H1 (cell line): ENCODE results near the gene PTGIR. TPM values are rescaled to one million over a fixed set of nuclear protein-coding genes. Genes with fewer than 3 reads are reported as not detected.

Experiments
- CTCF ChIA-PET: fragments of 300-600 bp; sonication (Branson Sonifier 250); formaldehyde crosslinking; loops from one replicate; lab custom pipeline; 2021; ENCODE audit not compliant: partially characterized antibody; lab: Charles Lee
- POLR2A ChIA-PET: fragments of 300-600 bp; sonication (Branson Sonifier 250); formaldehyde crosslinking; loops from one replicate; lab custom pipeline; 2021; ENCODE audit warnings: inconsistent platforms; ENCODE audit not compliant: partially characterized antibody; lab: Charles Lee
- DNase-seq, 2 experiments: peaks; one replicate each; pipeline versions ENCODE4 v3.0.0 to v3.0.0-alpha.2; 2010 to 2022; ENCODE audit warnings: low spot score in 2 of 2, low read depth in 1 of 2, mixed read lengths in 1 of 2
- FAIRE-seq: peaks from 2 replicates; lab custom pipeline; 2011; peaks lifted over from hg19 to GRCh38; lab: Jason Lieb, UNC
- H2AFZ ChIP-seq: 2 replicates; pipeline ENCODE4 v1.8.1; 2012; ENCODE audit warnings: low read length, inconsistent platforms
- H2AK5ac ChIP-seq: 2 replicates; pipeline ENCODE4 v1.6.1; 2013; ENCODE audit warnings: low read depth, low read length
- H2BK120ac ChIP-seq: replicated peaks from 2 replicates; pipeline ENCODE3; 2013; ENCODE audit warnings: low read depth, low read length, inconsistent platforms
- H2BK12ac ChIP-seq: 2 replicates; pipeline ENCODE4 v1.6.1; 2013; ENCODE audit warnings: low read depth, low read length
- H2BK15ac ChIP-seq: 2 replicates; pipeline ENCODE4 v1.6.1; 2013; ENCODE audit warnings: low read length
- H2BK20ac ChIP-seq: 2 replicates; pipeline ENCODE4 v1.6.1; 2013; ENCODE audit warnings: low read length
- H2BK5ac ChIP-seq: 2 replicates; pipeline ENCODE4 v1.6.1; 2013; ENCODE audit warnings: low read depth, low read length
- H3K14ac ChIP-seq: 2 replicates; pipeline ENCODE4 v1.6.1; 2013; ENCODE audit warnings: inconsistent platforms; ENCODE audit not compliant: insufficient read length
- H3K18ac ChIP-seq: 2 replicates; pipeline ENCODE4 v1.6.1; 2013; ENCODE audit warnings: low read length; ENCODE audit errors: extremely low read depth
- H3K23ac ChIP-seq: 2 replicates; pipeline ENCODE4 v1.6.1; 2013; ENCODE audit warnings: inconsistent platforms; ENCODE audit not compliant: insufficient read length
- H3K23me2 ChIP-seq: 2 replicates; pipeline ENCODE4 v1.6.1; 2013; ENCODE audit warnings: low read depth, low read length
- H3K27ac ChIP-seq: 2 replicates; pipeline ENCODE4 v1.6.1; 2011; ENCODE audit warnings: low read depth, low read length, inconsistent platforms
- H3K27me3 ChIP-seq, 4 experiments: replicated peaks in 1 of 4; 1 replicate in 1 of 4; 2 replicates in 3 of 4; pipeline versions ENCODE4 v1.6.1 to v1.8.1; 2011 to 2013; ENCODE audit warnings: low read length in 3 of 4, mild to moderate bottlenecking in 3 of 4, inconsistent platforms in 2 of 4, mixed read lengths in 2 of 4, moderate library complexity in 1 of 4; ENCODE audit not compliant: control insufficient read depth in 3 of 4, insufficient read depth in 3 of 4; ENCODE audit errors: extremely low read depth in 1 of 4
- H3K36me3 ChIP-seq, 4 experiments: 2 replicates each; pipeline versions ENCODE4 v1.6.1 to v1.8.1; 2011 to 2013; ENCODE audit warnings: mild to moderate bottlenecking in 4 of 4, low read length in 3 of 4, moderate library complexity in 2 of 4, control low read depth in 1 of 4, inconsistent platforms in 1 of 4; ENCODE audit not compliant: insufficient read depth in 4 of 4, control insufficient read depth in 2 of 4
- H3K4ac ChIP-seq: replicated peaks from 2 replicates; pipeline ENCODE3; 2013; ENCODE audit warnings: low read length, low read depth, mixed read lengths, inconsistent platforms; ENCODE audit not compliant: insufficient read length
- H3K4me1 ChIP-seq, 4 experiments: replicated peaks in 1 of 4; 1 replicate in 1 of 4; 2 replicates in 3 of 4; pipeline versions ENCODE4 v1.6.1 to v1.8.1; 2011 to 2013; ENCODE audit warnings: low read length in 3 of 4, inconsistent platforms in 2 of 4, mixed read lengths in 1 of 4; ENCODE audit not compliant: insufficient read depth in 4 of 4, control insufficient read depth in 3 of 4
- H3K4me2 ChIP-seq, 2 experiments: 2 replicates each; pipeline versions ENCODE4 v1.6.1 to v1.8.1; 2011 to 2013; ENCODE audit warnings: low read depth in 2 of 2, low read length in 2 of 2, control low read depth in 1 of 2, inconsistent platforms in 1 of 2, mild to moderate bottlenecking in 1 of 2; ENCODE audit not compliant: insufficient read depth in 1 of 2
- H3K4me3 ChIP-seq, 4 experiments: fragments of 200-600, 300-600 bp in 1 of 4; sonication (generic), shearing (Covaris generic), sonication (Bioruptor Twin) in 1 of 4; 2 replicates each; pipeline versions ENCODE4 v1.5.1 to v1.8.1; 2011 to 2016; ENCODE audit warnings: low read length in 4 of 4, low read depth in 3 of 4, control low read depth in 2 of 4, inconsistent platforms in 2 of 4, mild to moderate bottlenecking in 2 of 4, mixed read lengths in 1 of 4, moderate library complexity in 1 of 4; ENCODE audit not compliant: insufficient read depth in 2 of 4; ENCODE audit errors: extremely low read depth in 1 of 4
- H3K56ac ChIP-seq: replicated peaks from 2 replicates; pipeline ENCODE3; 2013; ENCODE audit warnings: low read depth, mild to moderate bottlenecking, mixed read lengths, low read length, inconsistent platforms; ENCODE audit not compliant: insufficient read length
- H3K79me1 ChIP-seq: 2 replicates; pipeline ENCODE4 v1.6.1; 2013; ENCODE audit warnings: low read depth, low read length, control low read depth
- H3K79me2 ChIP-seq, 2 experiments: 2 replicates each; pipeline versions ENCODE4 v1.6.1 to v1.8.1; 2012 to 2013; ENCODE audit warnings: low read length in 2 of 2, mild to moderate bottlenecking in 2 of 2, inconsistent platforms in 1 of 2; ENCODE audit not compliant: insufficient read depth in 2 of 2, control insufficient read depth in 1 of 2
- H3K9ac ChIP-seq, 4 experiments: replicated peaks in 1 of 4; 1 replicate in 1 of 4; 2 replicates in 3 of 4; pipeline versions ENCODE4 v1.6.1 to v1.8.1; 2011 to 2013; ENCODE audit warnings: low read depth in 3 of 4, low read length in 3 of 4, control low read depth in 2 of 4, mild to moderate bottlenecking in 2 of 4, moderate library complexity in 2 of 4, inconsistent platforms in 1 of 4; ENCODE audit errors: extremely low read depth in 1 of 4
- H3K9me3 ChIP-seq, 2 experiments: 2 replicates each; pipeline versions ENCODE4 v1.6.1 to v1.8.1; 2012 to 2013; ENCODE audit warnings: mild to moderate bottlenecking in 2 of 2, moderate library complexity in 2 of 2, control low read depth in 1 of 2, inconsistent platforms in 1 of 2, low read depth in 1 of 2, low read length in 1 of 2, mixed read lengths in 1 of 2; ENCODE audit not compliant: insufficient read depth in 2 of 2
- H4K20me1 ChIP-seq, 2 experiments: replicated peaks in 1 of 2; 2 replicates each; pipeline versions ENCODE3 to v1.8.1; 2011 to 2013; ENCODE audit warnings: inconsistent platforms in 2 of 2, low read length in 2 of 2, mild to moderate bottlenecking in 1 of 2; ENCODE audit not compliant: insufficient read depth in 2 of 2, control insufficient read depth in 1 of 2
- H4K5ac ChIP-seq: 2 replicates; pipeline ENCODE4 v1.6.1; 2013; ENCODE audit warnings: low read length, low read depth, mixed read lengths, inconsistent platforms; ENCODE audit not compliant: insufficient read length
- H4K8ac ChIP-seq: 2 replicates; pipeline ENCODE4 v1.8.0; 2013; ENCODE audit warnings: mild to moderate bottlenecking, moderate library complexity, low read length, inconsistent platforms; ENCODE audit not compliant: insufficient read depth; ENCODE audit errors: extremely low read depth
- H4K91ac ChIP-seq: replicated peaks from 2 replicates; pipeline ENCODE3; 2013; ENCODE audit warnings: low read length, mixed read lengths, inconsistent platforms; ENCODE audit not compliant: insufficient read length
- KDM1A ChIP-seq: fragments of 200-600, 300-600 bp; sonication (generic); IDR thresholded peaks from 2 replicates; pipeline ENCODE4 v1.7.1; 2016; ENCODE audit warnings: mild to moderate bottlenecking, low read length, borderline replicate concordance
- PHF8 ChIP-seq: fragments of 200-600 bp; sonication (generic); conservative IDR thresholded peaks from 2 replicates; pipeline ENCODE4 v1.7.1; 2012; ENCODE audit warnings: low read depth, mild to moderate bottlenecking, inconsistent platforms, low read length, moderate library complexity
- WGBS, 2 experiments: shearing (Covaris generic) in 1 of 2; methylation state at CpG; one replicate each; pipeline versions ENCODE4 v1.1.6 to v1.1.7; 2013 to 2015; ENCODE audit warnings: low lambda C conversion rate in 2 of 2, mixed read lengths in 2 of 2, inconsistent platforms in 1 of 2, low coverage in 1 of 2, missing lambda C conversion rate in 1 of 2; ENCODE audit not compliant: insufficient replicate concordance in 2 of 2, insufficient coverage in 1 of 2, insufficient read length in 1 of 2; ENCODE audit errors: extremely low coverage in 1 of 2, missing lambda C conversion rate in 1 of 2; 5-methylcytosine and 5-hydroxymethylcytosine counted together
- polyA plus RNA-seq, 7 experiments: library from polyadenylated mRNA; depleted of rRNA in 3 of 7; stranded (reverse) in 5 of 7; unstranded in 2 of 7; fragments of >200 nt in 5 of 7; fragments of 200-250 nt in 2 of 7; gene quantifications; 1 replicate in 5 of 7; 2 replicates in 1 of 7; 4 replicates in 1 of 7; pipeline versions ENCODE4 v1.2.1 to v1.2.3, GENCODE V29; 2011 to 2013; ENCODE audit warnings: missing spikeins in 2 of 7, mixed read lengths in 2 of 7
- total RNA-seq: library from RNA; stranded (reverse); fragmentation: NEBNext Ultra II Directional; extraction: Animal tissue kit (Norgen Biotek cat#: 25700); gene quantifications from 2 replicates; pipeline ENCODE4 v1.2.1, GENCODE V29; 2021

Gene PTGIR
- total and polyA plus RNA-seq, 2 of the 8 experiments (the other 6 are each of a cell fraction or from before 2014, with no cell fraction given) = 0.15 TPM; not detected in 1

DNA sequence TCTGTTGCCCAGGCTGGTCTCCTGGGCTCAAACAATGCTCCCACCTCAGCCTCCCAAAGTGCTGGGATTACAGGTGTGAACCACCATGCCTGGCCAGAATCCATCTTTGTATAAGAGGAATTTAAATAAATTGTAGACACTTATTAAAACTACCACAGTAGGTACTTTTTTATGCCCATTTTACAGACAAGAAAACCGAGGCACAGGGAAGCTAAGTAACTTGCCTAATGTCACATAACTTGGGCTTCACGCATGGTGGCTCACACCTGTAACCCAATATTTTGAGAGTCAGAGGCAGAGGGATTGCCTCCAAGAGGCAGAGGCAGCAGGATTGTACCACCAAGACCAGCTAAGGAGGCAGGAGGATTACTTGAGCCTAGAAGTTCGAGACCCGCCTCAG lies 46.4 kb downstream of the PTGIR start:
- Histone ChIP-seq H2AK5ac (no peak overlapping the region), H3K4me1 (no peaks in the 10 kb centered on the region; a peak in 2 of 7 replicates), H4K5ac (no peak overlapping the region), H2BK120ac (no peak overlapping the region), H2AFZ (no peak overlapping the region), H3K27me3 (no peaks in the 10 kb centered on the region; a peak in 1 of 7 replicates), H3K27ac (no peak overlapping the region), H3K9me3 (no peaks in the 10 kb centered on the region), H3K56ac (no peak overlapping the region), H3K14ac (no peak overlapping the region), H2BK15ac (no peak overlapping the region), H3K4me3 (no peak overlapping the region), H2BK20ac (no peak overlapping the region), H3K4ac (no peak overlapping the region), H3K79me2 (no peaks in the 10 kb centered on the region), H4K8ac (no peak overlapping the region), H4K20me1 (no peaks in the 10 kb centered on the region), H4K91ac (no peak overlapping the region), H3K9ac (no peak overlapping the region), H3K79me1 (no peaks in the 10 kb centered on the region), H3K23ac (no peak overlapping the region), H3K4me2 (no peak overlapping the region), H3K18ac (no peak overlapping the region), H3K23me2 (no peaks in the 10 kb centered on the region), H3K36me3 (no peaks in the 10 kb centered on the region), H2BK5ac (no peak overlapping the region), H2BK12ac (no peak overlapping the region)
- DNase-seq = no peak
- TF ChIP-seq PHF8 = no peak
- TF ChIP-seq KDM1A = 0 out of 2 replicates have a peak, but pooled peaks have one; percentile 22
- ChIA-PET CTCF (interaction anchor here (0.6 to 2.1 kb wide), 6 partner anchors 13 to 58 kb away, joined by 3 to 5 read pairs (median 4); no protein-coding TSS in a partner anchor), POLR2A (interaction anchor here (0.6 kb wide), 2 partner anchors 13 to 135 kb away, joined by 3 to 4 read pairs; no protein-coding TSS in a partner anchor)
- WGBS, 2 experiments = 86% methylated on average over 4 of the region's 4 CpGs; no CpG with 5 or more reads in 1 of the 2 experiments
- FAIRE-seq = no peak
